NCI-H1092 treated with DMSO at 0.1 percent for 48 hours (cell line): ENCODE data around the gene LYRM2.
"Not testable (repeated sequence)": the region's sequence is repeated elsewhere in the genome, so short reads cannot be mapped to it uniquely, and the experiment has no call there.

Experiments
- DNase-seq: peaks from one replicate; lab custom pipeline; 2025; lab: John Stamatoyannopoulos, UW

LYRM2 gene

DNA sequence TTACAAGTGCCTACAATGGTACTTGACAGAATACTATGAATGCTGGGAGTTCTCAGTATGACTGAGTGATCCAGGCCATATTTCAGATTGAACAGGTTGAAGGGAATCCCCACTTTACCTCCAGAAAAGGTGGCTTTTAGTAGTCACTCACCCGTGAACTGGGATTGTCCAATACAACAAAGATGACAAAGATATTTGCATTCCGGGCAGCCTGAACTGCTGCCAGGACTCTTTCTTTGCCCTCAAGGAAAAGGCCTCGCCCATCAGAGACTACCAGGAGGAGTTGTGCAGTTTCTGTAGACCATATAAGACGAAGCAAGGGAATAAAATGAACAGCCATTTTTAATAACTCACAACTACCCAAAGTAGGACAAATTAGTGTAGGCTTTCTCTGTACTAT lies 6.3 kb upstream of the LYRM2 start:
- no peak for DNase-seq

DNA sequence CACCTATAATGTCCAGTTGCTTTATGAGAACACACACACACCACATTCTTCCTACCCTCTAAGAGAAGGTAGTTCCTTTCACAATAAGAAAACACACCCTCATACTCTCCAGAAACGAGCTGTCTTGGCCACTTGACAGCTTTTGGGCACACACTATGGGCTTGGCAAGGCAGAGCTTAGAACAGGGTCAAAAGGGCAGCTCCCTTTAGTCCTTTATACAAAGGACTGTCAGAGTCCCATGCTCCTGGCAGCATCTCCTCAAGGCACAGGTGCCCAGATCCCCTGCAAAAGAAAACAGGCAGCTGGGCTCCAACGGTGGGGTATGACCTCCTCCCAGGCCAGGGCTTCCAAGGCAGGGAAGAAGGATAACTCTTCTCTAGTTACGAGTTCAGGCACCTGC lies 4.9 kb upstream of the LYRM2 start:
- DNase-seq, result no peak

DNA sequence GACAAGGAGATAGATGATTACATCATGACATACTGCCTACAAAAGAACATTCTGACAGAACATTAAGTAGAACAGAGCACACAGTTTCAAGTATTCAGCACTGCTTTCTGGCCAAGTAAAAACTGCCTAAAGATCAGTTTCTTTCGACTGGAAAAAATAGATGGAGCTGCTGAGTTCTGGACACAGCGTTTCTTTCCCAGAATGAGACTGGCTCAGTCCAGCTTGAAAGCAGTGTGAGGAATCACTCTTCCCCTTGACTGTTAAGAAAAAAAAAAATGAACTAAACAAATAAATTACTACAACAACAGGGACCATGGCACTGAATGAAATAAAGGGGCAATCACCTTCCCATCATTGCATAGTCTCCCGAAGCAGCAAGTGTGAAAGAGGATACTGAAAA lies 4.4 kb upstream of the LYRM2 start:
- no peak for DNase-seq

DNA sequence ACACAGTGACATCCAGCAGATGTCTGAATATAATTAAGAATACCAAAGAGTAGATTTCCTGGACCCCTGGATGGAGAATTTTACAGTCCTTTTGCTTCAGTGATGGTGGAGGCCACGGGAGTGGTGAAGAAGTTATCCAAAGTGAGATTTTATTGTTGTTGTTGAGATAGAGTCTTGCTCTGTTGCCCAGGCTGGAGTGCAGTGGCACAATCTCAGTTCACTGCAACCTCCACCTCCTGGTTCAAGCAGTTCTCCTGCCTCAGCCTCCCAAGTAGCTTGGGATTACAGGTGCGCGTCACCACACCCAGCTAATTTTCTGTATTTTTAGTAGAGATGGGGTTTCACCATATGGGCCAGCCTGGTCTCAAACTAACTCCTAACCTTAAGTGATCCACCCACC lies 3.0 kb upstream of the LYRM2 start:
- not testable (repeated sequence) for DNase-seq

DNA sequence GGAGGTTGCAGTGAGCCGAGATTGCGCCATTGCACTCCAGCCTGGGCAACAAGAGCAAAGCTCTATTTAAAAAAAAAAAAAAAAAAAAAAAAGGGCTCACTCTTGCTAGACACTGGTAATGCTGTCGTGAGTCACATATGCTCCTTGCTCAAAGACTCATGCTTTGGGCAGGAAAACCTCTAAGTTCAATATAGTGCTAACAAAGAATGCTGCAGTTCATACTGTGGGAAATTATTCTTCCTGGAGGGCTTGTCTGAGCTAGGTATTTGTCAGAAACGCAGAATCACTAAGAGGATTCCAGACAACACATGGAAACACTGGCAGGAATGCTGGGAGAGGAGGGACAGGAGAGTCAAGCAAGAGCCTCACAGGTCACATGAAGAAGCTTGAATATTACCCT lies 2.3 kb upstream of the LYRM2 start:
- no peak for DNase-seq

DNA sequence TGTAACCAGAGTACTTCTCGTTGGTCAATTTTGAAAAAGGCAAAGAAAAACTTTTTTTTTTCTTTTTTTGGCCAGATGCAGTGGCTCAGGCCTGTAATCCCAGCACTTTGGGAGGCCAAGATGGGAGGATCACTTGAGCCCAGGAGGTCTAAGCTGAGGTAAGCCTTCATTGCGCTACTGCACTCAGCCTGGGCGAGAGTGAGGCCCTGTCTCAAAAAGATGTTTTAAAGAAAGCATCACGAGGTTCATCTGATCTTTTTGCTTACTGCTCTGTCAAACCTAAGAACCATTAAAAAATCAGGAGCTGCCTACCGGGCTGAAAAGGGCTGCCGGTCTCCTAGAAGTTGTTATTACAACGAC lies 607 bp downstream of the LYRM2 start:
- DNase-seq, result no peak

DNA sequence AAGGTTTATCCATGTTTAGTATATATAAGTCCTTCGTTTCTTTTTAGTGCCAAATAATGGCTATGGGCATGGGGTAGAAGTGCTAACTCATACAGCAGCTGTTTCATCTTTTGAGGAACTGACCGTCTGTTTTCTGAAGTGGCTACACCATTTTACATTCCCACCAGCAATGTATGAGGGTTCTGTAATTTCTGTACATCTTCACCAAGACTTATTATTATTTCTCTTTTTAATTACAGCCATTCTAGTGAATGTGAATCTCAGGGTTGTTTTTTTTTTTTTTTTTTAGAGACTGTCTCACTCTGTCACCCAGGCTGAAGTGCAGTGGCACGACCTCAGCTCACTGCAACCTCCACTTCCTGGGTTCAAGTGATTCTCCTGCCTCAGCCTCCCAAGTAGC lies 2.1 kb downstream of the LYRM2 start:
- not testable (repeated sequence) for DNase-seq

DNA sequence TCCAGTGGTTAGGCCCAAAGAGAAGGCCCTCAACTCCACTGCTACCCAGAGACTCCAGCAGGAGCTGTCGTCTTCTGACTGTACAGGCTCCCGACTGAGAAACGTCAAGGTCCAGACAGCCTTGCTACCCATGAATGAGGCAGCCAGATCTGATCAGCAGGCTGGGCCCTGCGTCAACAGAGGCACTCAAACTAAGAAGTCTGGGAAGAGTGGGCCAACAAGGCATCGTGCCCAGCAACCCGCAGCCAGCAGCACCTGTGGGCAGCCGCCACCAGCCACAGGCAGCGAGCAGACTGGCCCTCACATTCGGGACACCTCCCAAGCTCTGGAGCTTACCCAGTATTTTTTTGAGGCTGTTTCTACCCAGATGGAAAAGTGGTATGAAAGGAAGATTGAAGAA lies 8.1 kb downstream of the LYRM2 start:
- no peak for DNase-seq

DNA sequence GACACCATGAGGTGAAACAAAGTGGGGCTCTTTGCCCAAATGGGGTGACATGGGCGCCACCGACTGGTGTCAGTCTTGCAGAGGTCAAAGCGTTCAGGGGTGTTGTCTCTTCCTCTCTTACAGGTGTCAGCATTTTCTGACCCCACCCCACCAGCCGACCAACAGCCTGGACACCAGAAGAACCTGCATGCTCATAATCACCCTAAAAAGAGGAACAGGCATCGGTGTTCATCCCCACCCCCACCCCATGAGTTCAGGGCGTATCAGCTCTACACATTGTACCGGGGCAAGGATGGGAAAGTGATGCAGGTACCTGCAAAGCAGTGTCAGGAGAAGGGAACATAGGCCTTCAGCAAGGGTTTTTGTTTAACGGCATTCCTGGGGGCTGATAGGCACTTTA lies 14.8 kb downstream of the LYRM2 start:
- DNase-seq, result no peak

DNA sequence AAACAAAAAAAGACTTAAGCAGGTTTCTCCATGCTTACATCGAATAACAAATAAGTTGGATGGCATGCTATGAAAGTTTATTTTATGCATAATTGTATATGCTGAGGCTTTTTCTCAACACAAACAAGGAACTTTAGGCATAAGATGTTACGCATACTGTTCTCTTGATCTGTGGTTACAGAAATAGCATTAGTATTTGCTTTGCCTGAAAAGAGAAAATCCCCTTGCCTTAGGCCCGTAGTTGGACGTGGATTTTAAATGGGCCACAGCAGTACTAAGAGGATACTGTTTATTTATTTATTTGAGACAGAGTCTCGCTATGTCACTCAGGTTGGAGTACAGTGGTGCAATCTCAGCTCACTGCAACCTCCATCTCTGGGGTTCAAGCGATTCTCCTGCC lies 19.0 kb downstream of the LYRM2 start:
- DNase-seq, result no peak

DNA sequence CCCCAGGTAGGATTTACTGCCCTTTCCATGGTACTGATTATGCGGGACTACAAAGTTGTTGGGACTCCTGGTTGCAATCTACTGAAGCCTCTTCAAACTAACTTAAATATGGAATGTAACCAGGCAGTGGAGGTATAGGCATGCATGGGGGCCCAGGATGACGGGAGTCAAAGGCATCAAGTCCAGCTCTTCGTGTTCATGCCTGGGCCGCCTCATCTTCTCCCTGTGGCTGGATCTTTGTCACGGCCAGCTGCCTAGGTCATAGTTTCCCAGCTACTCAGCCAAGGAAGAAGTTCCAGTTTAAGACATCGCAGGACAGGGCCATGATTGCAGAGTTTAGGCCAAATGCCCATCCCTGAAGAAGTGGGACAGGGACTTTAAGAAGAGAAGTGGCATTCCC lies 20.5 kb downstream of the LYRM2 start:
- no peak for DNase-seq

DNA sequence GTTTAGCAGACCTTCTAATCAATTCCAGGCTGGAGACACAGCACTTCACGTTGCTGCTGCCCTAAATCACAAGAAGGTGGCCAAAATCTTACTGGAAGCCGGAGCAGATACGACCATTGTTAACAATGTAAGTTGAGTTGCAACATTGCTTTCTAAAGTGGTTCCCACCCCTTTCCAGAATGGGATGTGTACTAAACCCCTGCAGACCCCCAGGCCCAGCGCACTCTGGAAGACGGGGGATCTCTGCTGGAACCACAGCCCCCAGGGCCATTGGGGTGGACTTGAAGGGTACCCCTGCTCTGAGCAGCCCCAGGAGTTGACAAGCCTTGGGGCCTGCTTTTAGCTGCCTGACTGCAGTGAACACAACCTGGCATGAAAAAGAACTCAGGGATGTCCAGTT lies 22.0 kb downstream of the LYRM2 start:
- DNase-seq, result no peak

DNA sequence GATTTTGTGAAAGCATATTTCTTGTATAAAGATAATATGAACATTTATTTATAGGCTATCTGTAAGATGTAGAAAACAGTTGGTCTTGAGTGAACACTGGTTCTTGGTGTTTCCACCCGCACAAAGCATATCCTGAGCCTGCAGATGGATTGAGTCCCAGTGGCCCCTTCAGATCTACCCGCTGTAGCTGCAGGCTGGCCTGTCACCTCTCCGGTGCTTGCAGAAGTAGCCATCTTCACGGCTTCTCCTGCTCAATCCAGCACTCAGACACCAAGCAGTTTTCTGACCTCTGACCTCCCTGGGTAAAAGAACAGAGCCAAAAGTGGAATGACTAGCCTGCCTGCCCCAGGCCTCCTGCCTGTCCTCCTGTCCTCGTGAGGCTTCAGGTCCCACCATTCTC lies 22.7 kb downstream of the LYRM2 start:
- DNase-seq, result no peak

DNA sequence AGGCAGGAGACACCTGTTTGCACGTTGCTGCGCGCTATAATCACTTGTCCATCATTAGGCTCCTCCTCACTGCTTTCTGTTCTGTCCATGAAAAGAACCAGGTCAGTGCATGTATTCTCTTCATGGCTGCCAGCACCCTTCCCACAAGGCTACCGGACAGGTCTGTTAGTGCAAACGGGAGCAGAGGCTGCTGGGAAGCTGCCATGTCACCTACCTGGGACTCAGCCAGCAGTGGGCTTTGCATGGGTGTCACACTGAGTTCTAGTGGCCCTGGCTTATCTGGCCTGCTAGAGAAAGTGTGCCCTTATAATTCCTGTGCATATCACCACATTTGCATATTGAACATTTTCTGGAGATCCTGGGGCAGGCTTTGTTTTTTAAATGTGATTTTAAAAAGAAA lies 24.8 kb downstream of the LYRM2 start:
- DNase-seq, result no peak

DNA sequence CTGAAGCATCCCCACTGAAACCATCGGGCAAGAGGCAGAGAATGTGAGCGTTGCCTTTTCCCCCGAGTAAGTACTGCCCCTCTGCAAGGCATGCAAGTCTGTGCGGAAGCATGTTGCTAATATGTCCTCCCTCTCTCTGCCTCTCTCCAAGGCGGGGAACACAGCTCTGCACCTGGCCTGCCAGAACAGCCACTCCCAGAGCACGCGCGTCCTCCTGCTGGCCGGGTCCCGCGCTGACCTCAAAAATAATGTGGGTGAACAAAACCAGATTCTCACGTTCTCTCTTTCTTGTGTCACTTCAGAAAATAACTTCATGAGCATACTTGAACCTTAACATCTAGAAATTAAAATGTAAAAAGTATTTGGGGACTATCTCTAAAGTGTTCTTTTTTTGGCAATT lies 26.4 kb downstream of the LYRM2 start:
- no peak for DNase-seq

DNA sequence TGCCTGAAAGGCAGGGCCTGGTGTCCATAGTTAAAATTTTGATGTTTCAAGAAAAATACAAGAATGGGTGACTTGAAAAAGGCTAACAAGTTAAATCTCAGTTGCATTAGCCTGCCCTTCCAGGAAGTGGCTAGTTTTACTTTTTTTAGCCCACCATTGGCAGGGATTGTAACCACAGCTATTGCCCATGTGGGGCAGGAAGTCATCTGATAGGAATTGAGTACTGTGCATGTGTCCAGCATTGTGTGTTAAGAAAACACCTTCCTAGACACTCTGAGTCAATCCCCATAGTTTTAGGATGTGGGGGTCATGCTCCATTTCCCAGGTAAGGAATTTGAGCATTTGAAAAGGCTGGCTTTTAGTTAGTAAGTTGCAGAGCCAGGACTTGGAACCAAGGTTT lies 26.9 kb downstream of the LYRM2 start:
- no peak for DNase-seq

DNA sequence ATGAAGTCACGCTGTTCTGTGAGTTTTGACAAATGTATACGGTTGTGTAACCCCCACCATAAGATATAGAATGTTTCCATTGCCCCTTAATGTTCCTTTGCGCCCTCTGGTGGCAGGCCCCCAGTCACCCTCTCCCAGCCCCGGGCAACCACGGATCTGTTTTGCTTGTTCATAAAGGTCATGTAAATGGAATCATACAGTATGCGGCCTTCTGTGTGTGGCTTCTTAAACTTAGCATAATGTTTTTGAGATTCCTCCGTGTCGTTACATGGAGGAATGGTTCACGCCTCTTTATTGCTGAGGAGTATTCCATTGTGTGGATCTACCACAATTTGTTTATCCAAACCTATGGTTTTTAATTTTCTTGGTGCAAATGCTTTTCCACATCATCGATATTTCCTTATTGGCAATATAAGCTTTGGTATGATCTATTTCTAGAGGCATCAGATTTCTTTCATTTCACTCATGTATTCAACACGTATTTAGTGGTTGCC lies 28.4 kb downstream of the LYRM2 start:
- DNase-seq, result peak; percentile 1

DNA sequence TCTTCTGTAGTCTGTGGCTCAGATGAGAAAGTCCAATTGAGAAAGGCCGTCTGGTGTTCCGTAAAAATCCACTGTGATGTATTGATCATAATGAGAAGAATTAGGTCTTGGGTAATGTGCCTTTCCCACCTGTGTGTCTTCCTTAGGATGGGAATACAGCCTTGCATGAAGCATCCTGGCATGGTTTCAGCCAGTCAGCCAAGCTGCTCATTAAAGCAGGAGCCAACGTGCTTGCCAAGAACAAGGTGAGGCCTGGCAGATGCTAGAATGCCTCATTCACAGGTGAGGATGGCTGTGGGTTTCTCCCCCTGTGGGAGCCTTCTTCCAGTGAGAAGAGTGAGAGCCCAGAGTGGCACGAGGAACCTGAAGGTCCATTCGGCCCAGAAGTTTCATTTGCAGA lies 32.7 kb downstream of the LYRM2 start:
- no peak for DNase-seq

DNA sequence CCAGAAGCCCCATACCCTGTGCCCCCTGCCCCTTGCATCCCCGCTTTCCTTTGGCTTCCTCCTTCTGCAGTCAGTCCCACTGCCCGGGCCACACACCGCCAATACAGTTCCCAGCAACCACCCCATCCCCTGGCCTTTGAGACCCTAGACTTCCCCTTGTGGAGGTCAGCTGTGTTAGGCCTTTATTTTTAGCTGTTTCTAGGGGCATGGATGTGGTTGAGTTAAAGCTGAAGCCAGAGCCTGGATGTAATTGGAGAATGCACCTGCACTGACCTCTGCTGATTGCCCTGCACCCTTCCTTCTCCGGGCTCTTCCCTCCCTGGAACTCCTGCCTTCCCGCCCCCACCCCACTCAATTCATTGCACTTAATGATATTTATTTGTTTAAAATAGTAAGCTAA lies 33.9 kb downstream of the LYRM2 start:
- no peak for DNase-seq

DNA sequence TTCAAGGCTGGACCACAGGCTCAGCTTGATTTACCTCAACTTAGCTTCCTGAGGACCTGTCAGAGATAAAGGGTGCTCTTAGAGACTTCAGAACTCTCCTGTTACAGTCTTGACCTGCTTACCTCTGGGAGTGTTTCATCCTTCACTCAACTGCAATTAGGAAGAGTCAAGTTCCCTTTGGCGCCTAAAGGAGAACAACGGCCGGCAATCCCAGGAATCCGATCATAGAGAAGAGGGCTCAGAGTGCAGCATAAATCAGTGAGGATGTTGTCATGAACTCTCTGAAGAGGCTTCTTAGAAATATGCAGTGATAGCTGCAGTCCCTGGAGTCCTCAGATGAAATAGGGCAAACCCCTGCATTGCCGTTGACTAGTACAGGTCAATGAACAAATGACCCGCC lies 36.4 kb downstream of the LYRM2 start:
- DNase-seq, result no peak

DNA sequence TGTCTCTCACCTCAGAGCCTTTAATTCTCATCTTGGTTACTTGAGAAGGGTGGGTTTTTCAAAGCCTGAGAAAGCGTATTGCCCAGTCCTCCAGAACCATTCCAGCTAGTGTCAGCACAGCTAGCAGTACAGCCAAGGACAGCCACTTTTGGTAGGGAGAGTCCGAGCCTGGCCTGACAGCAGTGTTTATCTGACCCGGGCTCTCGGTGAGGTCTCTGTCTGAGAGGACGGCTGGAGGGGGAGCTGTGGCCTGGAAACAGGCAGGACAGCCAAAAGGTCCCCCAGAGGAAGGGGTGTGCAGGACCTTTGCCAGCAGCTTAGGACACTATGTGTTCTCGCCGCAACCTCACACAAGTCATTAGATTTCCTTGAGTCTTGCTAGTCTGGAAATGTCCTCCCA lies 38.8 kb downstream of the LYRM2 start:
- no peak for DNase-seq

DNA sequence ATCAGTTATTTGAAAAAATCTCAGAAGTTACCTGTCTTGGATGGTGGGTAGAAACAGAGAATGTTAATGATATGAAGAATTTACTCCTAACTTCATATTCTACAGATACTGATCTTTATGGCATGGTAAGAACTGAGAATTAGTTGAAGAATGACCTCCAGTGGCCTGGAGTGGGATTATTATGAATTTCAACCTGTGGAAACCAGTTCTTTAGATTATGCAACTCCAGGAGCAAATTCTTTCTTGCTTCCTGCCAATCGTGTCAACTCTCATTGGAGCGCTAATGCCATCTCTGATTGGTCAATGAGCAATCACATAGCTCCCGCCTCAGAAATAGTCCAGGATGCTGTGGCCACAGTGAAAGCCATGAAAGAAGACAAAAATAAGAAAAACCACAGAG lies 40.6 kb downstream of the LYRM2 start:
- DNase-seq, result peak; percentile 6

DNA sequence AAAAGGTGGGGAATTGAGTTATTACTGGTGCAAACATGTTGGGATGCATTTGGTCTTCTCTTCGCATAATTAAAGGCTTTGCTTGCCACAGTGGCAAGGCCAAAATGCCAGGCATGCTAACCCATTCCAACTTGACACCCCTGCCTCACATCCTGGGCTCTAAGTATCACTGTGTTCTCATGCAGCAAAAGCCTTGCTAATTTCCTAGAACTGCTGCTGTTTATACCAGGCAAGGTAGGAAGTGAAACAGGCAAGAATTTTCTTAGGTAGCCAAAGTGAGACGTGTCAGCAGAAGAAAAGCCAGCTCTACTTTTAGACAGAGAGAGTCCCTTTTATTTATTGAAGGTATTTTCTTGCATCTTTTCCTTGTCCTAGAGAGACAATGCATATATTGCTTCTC lies 41.2 kb downstream of the LYRM2 start:
- DNase-seq, result no peak

DNA sequence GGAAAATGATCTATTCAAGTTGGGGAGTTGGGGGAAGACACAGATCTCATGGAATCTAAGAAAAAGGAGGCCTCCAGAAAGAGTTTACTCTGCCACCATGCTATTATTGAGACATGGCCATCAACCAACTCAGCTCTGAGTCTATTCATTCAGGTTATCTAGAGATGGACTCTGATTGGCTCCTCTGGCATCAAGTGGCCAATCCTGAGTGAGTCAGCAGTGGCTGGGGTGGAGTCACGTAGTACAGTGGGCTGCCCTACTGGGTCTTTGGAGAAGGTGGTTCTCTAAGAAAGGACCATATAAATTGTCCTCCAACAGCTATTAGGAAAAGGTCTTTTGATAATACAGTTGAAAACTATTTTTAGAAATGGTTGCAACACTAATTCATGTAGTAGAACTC lies 42.1 kb downstream of the LYRM2 start:
- DNase-seq, result no peak

DNA sequence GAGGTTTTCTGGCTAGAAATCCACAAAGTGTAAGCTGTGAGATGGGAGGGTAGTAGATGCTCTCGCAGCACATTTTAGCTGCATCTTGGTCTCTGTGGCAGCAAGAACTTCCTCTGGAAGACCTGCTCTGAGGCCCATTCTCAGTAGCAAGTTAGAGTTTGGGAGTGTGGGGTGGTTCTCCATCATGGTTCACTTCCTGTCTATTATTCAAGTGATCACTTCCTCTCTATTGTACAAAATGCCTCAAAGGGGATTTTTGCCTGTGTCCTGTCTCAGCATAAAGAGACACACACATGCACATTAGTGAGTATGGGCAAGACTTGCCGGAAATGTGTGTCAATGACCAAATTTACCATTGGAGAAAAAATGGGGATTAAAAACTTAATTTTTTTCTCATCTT lies 42.5 kb downstream of the LYRM2 start:
- no peak for DNase-seq
